K562 (cell line): ENCODE data around the gene RETN. TPM values are rescaled to one million over a fixed set of nuclear protein-coding genes. Genes with fewer than 3 reads are reported as not detected.

Source experiments
- CAMTA2 ChIP-seq: fragments of 250-450 bp; sonication (Bioruptor Pico); conservative IDR thresholded peaks from 2 replicates; pipeline ENCODE4 v1.5.1; 2022
- CBFB ChIP-seq: sonication (generic); formaldehyde crosslinking; IDR thresholded peaks from 2 replicates; pipeline ENCODE4 v1.4.0; 2020; ENCODE audit warnings: mild to moderate bottlenecking, missing genetic modification reagents
- EZH2 ChIP-seq: IDR thresholded peaks from 2 replicates; pipeline ENCODE4 v1.6.1; 2012; ENCODE audit warnings: low read depth, mild to moderate bottlenecking, inconsistent platforms, low read length, borderline replicate concordance
- IFI16 ChIP-seq: fragments of 250-450 bp; sonication (Bioruptor Pico); IDR thresholded peaks from 2 replicates; pipeline ENCODE4 v2.1.2; 2022; ENCODE audit warnings: mild to moderate bottlenecking, inconsistent platforms
- MLX ChIP-seq, 2 experiments: fragments of 450-650 bp in 1 of 2; sonication (generic) in 1 of 2; formaldehyde crosslinking; conservative IDR thresholded peaks; 2 replicates each; pipeline versions ENCODE4 v1.4.0 to v1.8.1; 2020 to 2022; ENCODE audit warnings: mild to moderate bottlenecking in 1 of 2, missing genetic modification reagents in 1 of 2
- SMAD1 ChIP-seq: fragments of 150-350 bp; IDR thresholded peaks from 2 replicates; pipeline ENCODE4 v1.6.1; 2014; ENCODE audit warnings: low read length, low read depth; ENCODE audit not compliant: partially characterized antibody
- SP2 ChIP-seq: IDR thresholded peaks from 2 replicates; pipeline ENCODE4 v1.6.1; 2011; ENCODE audit warnings: mild to moderate bottlenecking, low read depth, low read length, moderate library complexity; ENCODE audit not compliant: poor library complexity, severe bottlenecking; ENCODE audit errors: extremely low read depth
- ZKSCAN1 ChIP-seq: fragments of 150-350 bp; IDR thresholded peaks from 2 replicates; pipeline ENCODE4 v1.6.1; 2016; ENCODE audit warnings: low read depth, low read length
- ZKSCAN8 ChIP-seq: fragments of 200-800 bp; sonication (Bioruptor generic); IDR thresholded peaks from 2 replicates; pipeline ENCODE4 v1.6.1; 2016; ENCODE audit warnings: missing genetic modification characterization, missing compliant biosample characterization
- ZNF449 ChIP-seq: fragments of 250-450 bp; sonication (Bioruptor Pico); IDR thresholded peaks from 2 replicates; pipeline ENCODE4 v1.8.0; 2022; ENCODE audit warnings: moderate library complexity, mild to moderate bottlenecking, inconsistent platforms
- ZNF518B ChIP-seq: fragments of 250-450 bp; sonication (Bioruptor Pico); IDR thresholded peaks from 2 replicates; pipeline ENCODE4 v1.5.0; 2021; ENCODE audit warnings: mild to moderate bottlenecking, moderate library complexity
- ZNF668 ChIP-seq: fragments of 250-450 bp; sonication (Bioruptor Pico); IDR thresholded peaks from 2 replicates; pipeline ENCODE4 v1.8.0; 2022; ENCODE audit warnings: mild to moderate bottlenecking, inconsistent platforms
- ZNF785 ChIP-seq: fragments of 250-450 bp; sonication (Bioruptor Pico); IDR thresholded peaks from 2 replicates; pipeline ENCODE4 v1.4.0; 2020; ENCODE audit warnings: mild to moderate bottlenecking
- polyA plus RNA-seq, 8 experiments: library from polyadenylated mRNA; depleted of rRNA in 4 of 8; stranded (reverse) in 5 of 8; unstranded in 3 of 8; fragments of >200 nt; fragmentation: Nextera tagmentation in 2 of 8; fragmentation: Illumina TruSeq in 1 of 8; extraction: Ambion mirVana in 2 of 8; extraction: Trizol in 1 of 8; gene quantifications; 2 replicates each; pipeline versions ENCODE4 v1.2.1 to v1.2.3, GENCODE V29; 2011 to 2014; ENCODE audit warnings: inconsistent platforms in 1 of 8, missing spikeins in 1 of 8
- total RNA-seq, 7 experiments: library from RNA; depleted of rRNA in 6 of 7; stranded (reverse); fragments of >200 nt in 6 of 7; fragmentation: Illumina TruSeq in 2 of 7; extraction: Trizol in 2 of 7; gene quantifications; 2 replicates each; pipeline versions ENCODE4 v1.2.1 to v1.2.3, GENCODE V29; 2011 to 2021; ENCODE audit warnings: low replicate concordance in 1 of 7

Gene RETN
- total and polyA plus RNA-seq, 9 of the 15 experiments (the other 6 are each of a cell fraction or from before 2014, with no cell fraction given) = not detected

GRCh38 chr19:7636691-7637373, 32.0 kb upstream of the RETN start, which contains the start of gene STXBP2 (continued):
- TF ChIP-seq SMAD1 = peak; percentile 17
- no peak for TF ChIP-seq SP2
- no peak for TF ChIP-seq CBFB
- no peak for TF ChIP-seq MLX (CRISPR knock-in tag; conservative IDR thresholded peaks at IDR 0.05)
- TF ChIP-seq EZH2 = no peak
- no peak for TF ChIP-seq ZKSCAN1
- TF ChIP-seq ZNF518B = no peak
- no peak for TF ChIP-seq ZNF668
- TF ChIP-seq IFI16 (CRISPR knock-in tag) = no peak
- no peak for TF ChIP-seq ZNF785 (CRISPR knock-in tag)
- TF ChIP-seq CAMTA2 (CRISPR knock-in tag) = no peak
- TF ChIP-seq ZKSCAN8 (CRISPR knock-in tag) = no peak
- TF ChIP-seq ZNF449 (CRISPR knock-in tag) = no peak
